H1 (cell line): ENCODE measurements around the gene SPATA31E1. TPM values are rescaled to one million over a fixed set of nuclear protein-coding genes. Genes with fewer than 3 reads are reported as not detected.

Experiments
- CTCF ChIA-PET: fragments of 300-600 bp; sonication (Branson Sonifier 250); formaldehyde crosslinking; loops from one replicate; lab custom pipeline; 2021; ENCODE audit not compliant: partially characterized antibody; lab: Charles Lee
- POLR2A ChIA-PET: fragments of 300-600 bp; sonication (Branson Sonifier 250); formaldehyde crosslinking; loops from one replicate; lab custom pipeline; 2021; ENCODE audit warnings: inconsistent platforms; ENCODE audit not compliant: partially characterized antibody; lab: Charles Lee
- DNase-seq, 2 experiments: peaks; one replicate each; pipeline versions ENCODE4 v3.0.0 to v3.0.0-alpha.2; 2010 to 2022; ENCODE audit warnings: low spot score in 2 of 2, low read depth in 1 of 2, mixed read lengths in 1 of 2
- FAIRE-seq: peaks from 2 replicates; lab custom pipeline; 2011; peaks lifted over from hg19 to GRCh38; lab: Jason Lieb, UNC
- H2AFZ ChIP-seq: 2 replicates; pipeline ENCODE4 v1.8.1; 2012; ENCODE audit warnings: low read length, inconsistent platforms
- H2AK5ac ChIP-seq: 2 replicates; pipeline ENCODE4 v1.6.1; 2013; ENCODE audit warnings: low read depth, low read length
- H2BK120ac ChIP-seq: replicated peaks from 2 replicates; pipeline ENCODE3; 2013; ENCODE audit warnings: low read depth, low read length, inconsistent platforms
- H2BK12ac ChIP-seq: 2 replicates; pipeline ENCODE4 v1.6.1; 2013; ENCODE audit warnings: low read depth, low read length
- H2BK15ac ChIP-seq: 2 replicates; pipeline ENCODE4 v1.6.1; 2013; ENCODE audit warnings: low read length
- H2BK20ac ChIP-seq: 2 replicates; pipeline ENCODE4 v1.6.1; 2013; ENCODE audit warnings: low read length
- H2BK5ac ChIP-seq: 2 replicates; pipeline ENCODE4 v1.6.1; 2013; ENCODE audit warnings: low read depth, low read length
- H3K14ac ChIP-seq: 2 replicates; pipeline ENCODE4 v1.6.1; 2013; ENCODE audit warnings: inconsistent platforms; ENCODE audit not compliant: insufficient read length
- H3K18ac ChIP-seq: 2 replicates; pipeline ENCODE4 v1.6.1; 2013; ENCODE audit warnings: low read length; ENCODE audit errors: extremely low read depth
- H3K23ac ChIP-seq: 2 replicates; pipeline ENCODE4 v1.6.1; 2013; ENCODE audit warnings: inconsistent platforms; ENCODE audit not compliant: insufficient read length
- H3K23me2 ChIP-seq: 2 replicates; pipeline ENCODE4 v1.6.1; 2013; ENCODE audit warnings: low read depth, low read length
- H3K27ac ChIP-seq: 2 replicates; pipeline ENCODE4 v1.6.1; 2011; ENCODE audit warnings: low read depth, low read length, inconsistent platforms
- H3K27me3 ChIP-seq, 4 experiments: replicated peaks in 1 of 4; 1 replicate in 1 of 4; 2 replicates in 3 of 4; pipeline versions ENCODE4 v1.6.1 to v1.8.1; 2011 to 2013; ENCODE audit warnings: low read length in 3 of 4, mild to moderate bottlenecking in 3 of 4, inconsistent platforms in 2 of 4, mixed read lengths in 2 of 4, moderate library complexity in 1 of 4; ENCODE audit not compliant: control insufficient read depth in 3 of 4, insufficient read depth in 3 of 4; ENCODE audit errors: extremely low read depth in 1 of 4
- H3K36me3 ChIP-seq, 4 experiments: 2 replicates each; pipeline versions ENCODE4 v1.6.1 to v1.8.1; 2011 to 2013; ENCODE audit warnings: mild to moderate bottlenecking in 4 of 4, low read length in 3 of 4, moderate library complexity in 2 of 4, control low read depth in 1 of 4, inconsistent platforms in 1 of 4; ENCODE audit not compliant: insufficient read depth in 4 of 4, control insufficient read depth in 2 of 4
- H3K4ac ChIP-seq: replicated peaks from 2 replicates; pipeline ENCODE3; 2013; ENCODE audit warnings: low read length, low read depth, mixed read lengths, inconsistent platforms; ENCODE audit not compliant: insufficient read length
- H3K4me1 ChIP-seq, 4 experiments: replicated peaks in 1 of 4; 1 replicate in 1 of 4; 2 replicates in 3 of 4; pipeline versions ENCODE4 v1.6.1 to v1.8.1; 2011 to 2013; ENCODE audit warnings: low read length in 3 of 4, inconsistent platforms in 2 of 4, mixed read lengths in 1 of 4; ENCODE audit not compliant: insufficient read depth in 4 of 4, control insufficient read depth in 3 of 4
- H3K4me2 ChIP-seq, 2 experiments: 2 replicates each; pipeline versions ENCODE4 v1.6.1 to v1.8.1; 2011 to 2013; ENCODE audit warnings: low read depth in 2 of 2, low read length in 2 of 2, control low read depth in 1 of 2, inconsistent platforms in 1 of 2, mild to moderate bottlenecking in 1 of 2; ENCODE audit not compliant: insufficient read depth in 1 of 2
- H3K4me3 ChIP-seq, 4 experiments: fragments of 200-600, 300-600 bp in 1 of 4; sonication (generic), shearing (Covaris generic), sonication (Bioruptor Twin) in 1 of 4; 2 replicates each; pipeline versions ENCODE4 v1.5.1 to v1.8.1; 2011 to 2016; ENCODE audit warnings: low read length in 4 of 4, low read depth in 3 of 4, control low read depth in 2 of 4, inconsistent platforms in 2 of 4, mild to moderate bottlenecking in 2 of 4, mixed read lengths in 1 of 4, moderate library complexity in 1 of 4; ENCODE audit not compliant: insufficient read depth in 2 of 4; ENCODE audit errors: extremely low read depth in 1 of 4
- H3K56ac ChIP-seq: replicated peaks from 2 replicates; pipeline ENCODE3; 2013; ENCODE audit warnings: low read depth, mild to moderate bottlenecking, mixed read lengths, low read length, inconsistent platforms; ENCODE audit not compliant: insufficient read length
- H3K79me1 ChIP-seq: 2 replicates; pipeline ENCODE4 v1.6.1; 2013; ENCODE audit warnings: low read depth, low read length, control low read depth
- H3K79me2 ChIP-seq, 2 experiments: 2 replicates each; pipeline versions ENCODE4 v1.6.1 to v1.8.1; 2012 to 2013; ENCODE audit warnings: low read length in 2 of 2, mild to moderate bottlenecking in 2 of 2, inconsistent platforms in 1 of 2; ENCODE audit not compliant: insufficient read depth in 2 of 2, control insufficient read depth in 1 of 2
- H3K9ac ChIP-seq, 4 experiments: replicated peaks in 1 of 4; 1 replicate in 1 of 4; 2 replicates in 3 of 4; pipeline versions ENCODE4 v1.6.1 to v1.8.1; 2011 to 2013; ENCODE audit warnings: low read depth in 3 of 4, low read length in 3 of 4, control low read depth in 2 of 4, mild to moderate bottlenecking in 2 of 4, moderate library complexity in 2 of 4, inconsistent platforms in 1 of 4; ENCODE audit errors: extremely low read depth in 1 of 4
- H3K9me3 ChIP-seq, 2 experiments: 2 replicates each; pipeline versions ENCODE4 v1.6.1 to v1.8.1; 2012 to 2013; ENCODE audit warnings: mild to moderate bottlenecking in 2 of 2, moderate library complexity in 2 of 2, control low read depth in 1 of 2, inconsistent platforms in 1 of 2, low read depth in 1 of 2, low read length in 1 of 2, mixed read lengths in 1 of 2; ENCODE audit not compliant: insufficient read depth in 2 of 2
- H4K20me1 ChIP-seq, 2 experiments: replicated peaks in 1 of 2; 2 replicates each; pipeline versions ENCODE3 to v1.8.1; 2011 to 2013; ENCODE audit warnings: inconsistent platforms in 2 of 2, low read length in 2 of 2, mild to moderate bottlenecking in 1 of 2; ENCODE audit not compliant: insufficient read depth in 2 of 2, control insufficient read depth in 1 of 2
- H4K5ac ChIP-seq: 2 replicates; pipeline ENCODE4 v1.6.1; 2013; ENCODE audit warnings: low read length, low read depth, mixed read lengths, inconsistent platforms; ENCODE audit not compliant: insufficient read length
- H4K8ac ChIP-seq: 2 replicates; pipeline ENCODE4 v1.8.0; 2013; ENCODE audit warnings: mild to moderate bottlenecking, moderate library complexity, low read length, inconsistent platforms; ENCODE audit not compliant: insufficient read depth; ENCODE audit errors: extremely low read depth
- H4K91ac ChIP-seq: replicated peaks from 2 replicates; pipeline ENCODE3; 2013; ENCODE audit warnings: low read length, mixed read lengths, inconsistent platforms; ENCODE audit not compliant: insufficient read length
- BACH1 ChIP-seq: IDR thresholded peaks from 2 replicates; pipeline ENCODE4 v1.6.1; 2012; ENCODE audit warnings: low read length, improper control_type of control experiment
- MAX ChIP-seq: IDR thresholded peaks from 2 replicates; pipeline ENCODE4 v1.6.1; 2012; ENCODE audit warnings: inconsistent platforms
- RAD21 ChIP-seq, 2 experiments: IDR thresholded peaks in 1 of 2; conservative IDR thresholded peaks in 1 of 2; 2 replicates each; pipeline ENCODE4 v1.6.1; 2011; ENCODE audit warnings: low read depth in 2 of 2, low read length in 2 of 2, improper control_type of control experiment in 1 of 2, inconsistent platforms in 1 of 2, mild to moderate bottlenecking in 1 of 2, moderate library complexity in 1 of 2
- TAF1 ChIP-seq: IDR thresholded peaks from 2 replicates; pipeline ENCODE4 v1.6.1; 2011; ENCODE audit warnings: mild to moderate bottlenecking, low read depth, low read length
- WGBS, 2 experiments: shearing (Covaris generic) in 1 of 2; methylation state at CpG; one replicate each; pipeline versions ENCODE4 v1.1.6 to v1.1.7; 2013 to 2015; ENCODE audit warnings: low lambda C conversion rate in 2 of 2, mixed read lengths in 2 of 2, inconsistent platforms in 1 of 2, low coverage in 1 of 2, missing lambda C conversion rate in 1 of 2; ENCODE audit not compliant: insufficient replicate concordance in 2 of 2, insufficient coverage in 1 of 2, insufficient read length in 1 of 2; ENCODE audit errors: extremely low coverage in 1 of 2, missing lambda C conversion rate in 1 of 2; 5-methylcytosine and 5-hydroxymethylcytosine counted together
- polyA plus RNA-seq, 7 experiments: library from polyadenylated mRNA; depleted of rRNA in 3 of 7; stranded (reverse) in 5 of 7; unstranded in 2 of 7; fragments of >200 nt in 5 of 7; fragments of 200-250 nt in 2 of 7; gene quantifications; 1 replicate in 5 of 7; 2 replicates in 1 of 7; 4 replicates in 1 of 7; pipeline versions ENCODE4 v1.2.1 to v1.2.3, GENCODE V29; 2011 to 2013; ENCODE audit warnings: missing spikeins in 2 of 7, mixed read lengths in 2 of 7
- total RNA-seq: library from RNA; stranded (reverse); fragmentation: NEBNext Ultra II Directional; extraction: Animal tissue kit (Norgen Biotek cat#: 25700); gene quantifications from 2 replicates; pipeline ENCODE4 v1.2.1, GENCODE V29; 2021
- TF ChIP-seq, protein P1 (sequence below), 3 experiments: IDR thresholded peaks; 1 replicate in 2 of 3; 2 replicates in 1 of 3; pipeline versions ENCODE4 v1.5.1 to v1.6.1; 2011; ENCODE audit warnings: low read length in 3 of 3, mild to moderate bottlenecking in 3 of 3, inconsistent platforms in 2 of 3, low read depth in 1 of 3, moderate library complexity in 1 of 3; ENCODE audit not compliant: insufficient read depth in 1 of 3; ENCODE audit errors: control extremely low read depth in 1 of 3

The SPATA31E1 gene
- total and polyA plus RNA-seq, 2 of the 8 experiments (the other 6 are each of a cell fraction or from before 2014, with no cell fraction given) = 0.05 to 0.09 TPM

- H2BK20ac ChIP-seq = no peak overlapping the region; the same call in 1 of the 2 replicates
- no peaks in the 10 kb centered on the region for H3K36me3 ChIP-seq
- DNase-seq = peak in 1 of 2 experiments; percentile 81
- no peak overlapping the region for H3K27ac ChIP-seq
- peaks cover 0 to 12% (median 1%) of the 10 kb centered on the region in 4 experiments; a peak in 5 of 7 replicates for H3K4me1 ChIP-seq
- no peak overlapping the region; the same call in 1 of the 2 replicates for H2AK5ac ChIP-seq
- H3K4ac ChIP-seq = no peak overlapping the region
- H2BK15ac ChIP-seq = peak overlapping the region; percentile 88; the same call in 1 of the 2 replicates
- H3K9ac ChIP-seq = no peak overlapping the region
- H2AFZ ChIP-seq = no peak overlapping the region
- H3K18ac ChIP-seq = no peak overlapping the region
- no peaks in the 10 kb centered on the region; a peak in 1 of 7 replicates for H3K27me3 ChIP-seq
- no peaks in the 10 kb centered on the region for H3K23me2 ChIP-seq
- no peaks in the 10 kb centered on the region for H4K20me1 ChIP-seq
- FAIRE-seq = no peak
- no peaks in the 10 kb centered on the region for H3K79me1 ChIP-seq
- no peaks in the 10 kb centered on the region for H3K9me3 ChIP-seq
- H4K5ac ChIP-seq = no peak overlapping the region
- H4K8ac ChIP-seq = no peak overlapping the region
- H2BK5ac ChIP-seq = peak overlapping the region; percentile 71; the same call in 1 of the 2 replicates
- no peak overlapping the region for H4K91ac ChIP-seq
- H3K14ac ChIP-seq = no peak overlapping the region
- H3K4me2 ChIP-seq = no peak overlapping the region
- no peak overlapping the region for H3K56ac ChIP-seq
- no peak overlapping the region for H2BK120ac ChIP-seq
- H2BK12ac ChIP-seq = 0 out of 2 replicates have a peak overlapping the region, but pooled peaks have one; percentile 60
- ChIA-PET POLR2A (interaction anchor here (1.0 kb wide), 1 partner anchor 21 kb away, joined by 3 read pairs; no protein-coding TSS in a partner anchor), CTCF (interaction anchor here (0.6 to 4.1 kb wide), 30 partner anchors 10 to 1006 kb away, joined by 3 to 30 read pairs (median 4); partner anchors contain the start of gene CTSL)
- 62% methylated on average over 5 of the region's 8 CpGs; no CpG with 5 or more reads in 1 of the 2 experiments for WGBS, 2 experiments
- H3K4me3 ChIP-seq = no peak overlapping the region
- H3K79me2 ChIP-seq = no peaks in the 10 kb centered on the region
- H3K23ac ChIP-seq = no peak overlapping the region
- TF ChIP-seq, protein P1, sequence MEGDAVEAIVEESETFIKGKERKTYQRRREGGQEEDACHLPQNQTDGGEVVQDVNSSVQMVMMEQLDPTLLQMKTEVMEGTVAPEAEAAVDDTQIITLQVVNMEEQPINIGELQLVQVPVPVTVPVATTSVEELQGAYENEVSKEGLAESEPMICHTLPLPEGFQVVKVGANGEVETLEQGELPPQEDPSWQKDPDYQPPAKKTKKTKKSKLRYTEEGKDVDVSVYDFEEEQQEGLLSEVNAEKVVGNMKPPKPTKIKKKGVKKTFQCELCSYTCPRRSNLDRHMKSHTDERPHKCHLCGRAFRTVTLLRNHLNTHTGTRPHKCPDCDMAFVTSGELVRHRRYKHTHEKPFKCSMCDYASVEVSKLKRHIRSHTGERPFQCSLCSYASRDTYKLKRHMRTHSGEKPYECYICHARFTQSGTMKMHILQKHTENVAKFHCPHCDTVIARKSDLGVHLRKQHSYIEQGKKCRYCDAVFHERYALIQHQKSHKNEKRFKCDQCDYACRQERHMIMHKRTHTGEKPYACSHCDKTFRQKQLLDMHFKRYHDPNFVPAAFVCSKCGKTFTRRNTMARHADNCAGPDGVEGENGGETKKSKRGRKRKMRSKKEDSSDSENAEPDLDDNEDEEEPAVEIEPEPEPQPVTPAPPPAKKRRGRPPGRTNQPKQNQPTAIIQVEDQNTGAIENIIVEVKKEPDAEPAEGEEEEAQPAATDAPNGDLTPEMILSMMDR (IDR thresholded peaks at IDR 0.05; ENCODE audit: control extremely low read depth in 1 of 3, insufficient read depth in 1 of 3, low read depth in 1 of 3, low read length in 3 of 3) = peak; percentile 58 to 76 (median 63)
- no peak for TF ChIP-seq BACH1
- TF ChIP-seq MAX = peak; percentile 73
- TF ChIP-seq RAD21 (IDR thresholded peaks at IDR 0.05 in 1 of 2, conservative IDR thresholded peaks at IDR 0.05 in 1 of 2; ENCODE audit: low read depth in 2 of 2, low read length in 2 of 2) = peak; percentile 31 to 62; a peak in 3 of 4 replicates
- TF ChIP-seq TAF1 = 0 out of 2 replicates have a peak, but pooled peaks have one; percentile 42
Measured at GRCh38 chr9:87883990-87884389, 1.3 kb downstream of the SPATA31E1 start.
